Measurements from ENCODE around the gene ZNF823.

- TF ChIP-seq, protein P1, sequence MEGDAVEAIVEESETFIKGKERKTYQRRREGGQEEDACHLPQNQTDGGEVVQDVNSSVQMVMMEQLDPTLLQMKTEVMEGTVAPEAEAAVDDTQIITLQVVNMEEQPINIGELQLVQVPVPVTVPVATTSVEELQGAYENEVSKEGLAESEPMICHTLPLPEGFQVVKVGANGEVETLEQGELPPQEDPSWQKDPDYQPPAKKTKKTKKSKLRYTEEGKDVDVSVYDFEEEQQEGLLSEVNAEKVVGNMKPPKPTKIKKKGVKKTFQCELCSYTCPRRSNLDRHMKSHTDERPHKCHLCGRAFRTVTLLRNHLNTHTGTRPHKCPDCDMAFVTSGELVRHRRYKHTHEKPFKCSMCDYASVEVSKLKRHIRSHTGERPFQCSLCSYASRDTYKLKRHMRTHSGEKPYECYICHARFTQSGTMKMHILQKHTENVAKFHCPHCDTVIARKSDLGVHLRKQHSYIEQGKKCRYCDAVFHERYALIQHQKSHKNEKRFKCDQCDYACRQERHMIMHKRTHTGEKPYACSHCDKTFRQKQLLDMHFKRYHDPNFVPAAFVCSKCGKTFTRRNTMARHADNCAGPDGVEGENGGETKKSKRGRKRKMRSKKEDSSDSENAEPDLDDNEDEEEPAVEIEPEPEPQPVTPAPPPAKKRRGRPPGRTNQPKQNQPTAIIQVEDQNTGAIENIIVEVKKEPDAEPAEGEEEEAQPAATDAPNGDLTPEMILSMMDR (IDR thresholded peaks at IDR 0.05; ENCODE audit: low read depth, low read length), result no peak
- TF ChIP-seq MAX (IDR thresholded peaks at IDR 0.05; ENCODE audit: low read depth, low read length) (0 out of 2 replicates have a peak, but pooled peaks have one; percentile 5), POLR2A (IDR thresholded peaks at IDR 0.05; ENCODE audit: extremely low read depth, insufficient read length) (peak; percentile 76), MYC (IDR thresholded peaks at IDR 0.05; ENCODE audit: low read depth, low read length) (no peak)
These were observed at the start of gene ZNF823 for GRCh38 chr19:11738746-11739620.

Data from NB4 (cell line).